ENCODE results near the gene FBLN1.

GRCh38 chr22:45532235-45532631 is 29.6 kb downstream of the FBLN1 start:
- TF ChIP-seq POLR2A (IDR thresholded peaks at IDR 0.05; ENCODE audit: low read depth, low read length) (no peak), POLR2AphosphoS5 (IDR thresholded peaks at IDR 0.05; ENCODE audit: low read depth, low read length) (no peak), TAF1 (IDR thresholded peaks at IDR 0.05; ENCODE audit: low read depth, low read length) (no peak)

Data from GM12891 (cell line).